Measurements from ENCODE around the gene DGKQ. TPM values are rescaled to one million over a fixed set of nuclear protein-coding genes. Genes with fewer than 3 reads are reported as not detected.
"Not testable (repeated sequence)": the region's sequence is repeated elsewhere in the genome, so short reads cannot be mapped to it uniquely, and the experiment has no call there.

DGKQ gene
- total RNA-seq, 1 donor from 2014 or later = 14.8 TPM

GRCh38 chr4:931960-932712 is 41.2 kb downstream of the DGKQ start, which contains the start of the genes GAK and TMEM175:
Gene GAK, minus strand, starts transcription at chr4:932316. Its CDS starts 129 bp downstream, at chr4:932187.
Gene TMEM175, plus strand, starts transcription at chr4:932460. Its CDS starts 15,280 bp downstream, at chr4:947740.
- TF ChIP-seq CTCF (IDR thresholded peaks at IDR 0.05; ENCODE audit: insufficient read depth, low read length, poor library complexity, severe bottlenecking) = no peak
- DNase-seq (ENCODE audit: low read depth) = peak; percentile 75
- Histone ChIP-seq H3K27me3 (ENCODE audit: control insufficient read depth, insufficient read depth, low read length) (no peaks in the 10 kb centered on the region), H3K4me3 (ENCODE audit: low read depth, low read length) (peak within 1 kb of the TSS; percentile 98), H3K36me3 (ENCODE audit: control insufficient read depth, insufficient read depth, low read length) (no peaks in the 10 kb centered on the region)

GRCh38 chr4:931194-931959 is 42.0 kb downstream of the DGKQ start:
- no peak for DNase-seq (ENCODE audit: low read depth)
- no peak for TF ChIP-seq CTCF (IDR thresholded peaks at IDR 0.05; ENCODE audit: insufficient read depth, low read length, poor library complexity, severe bottlenecking)
- Histone ChIP-seq H3K27me3 (ENCODE audit: control insufficient read depth, insufficient read depth, low read length) (no peaks in the 10 kb centered on the region), H3K4me3 (ENCODE audit: low read depth, low read length) (peak overlapping the region; percentile 98), H3K36me3 (ENCODE audit: control insufficient read depth, insufficient read depth, low read length) (no peaks in the 10 kb centered on the region)

- Histone ChIP-seq H3K36me3 (ENCODE audit: control insufficient read depth, insufficient read depth, low read length) (no peaks in the 10 kb centered on the region), H3K27me3 (ENCODE audit: control insufficient read depth, insufficient read depth, low read length) (no peaks in the 10 kb centered on the region), H3K4me3 (ENCODE audit: low read depth, low read length) (peak overlapping the region; percentile 98)
- TF ChIP-seq CTCF (IDR thresholded peaks at IDR 0.05; ENCODE audit: insufficient read depth, low read length, poor library complexity, severe bottlenecking) = no peak
- no peak for DNase-seq (ENCODE audit: low read depth)
Observed at GRCh38 chr4:930827-931193, 42.6 kb downstream of the DGKQ start.

- no peaks in the 10 kb centered on the region for H3K27me3 ChIP-seq (ENCODE audit: control insufficient read depth, insufficient read depth, low read length)
- TF ChIP-seq CTCF (IDR thresholded peaks at IDR 0.05; ENCODE audit: insufficient read depth, low read length, poor library complexity, severe bottlenecking) = no peak
- H3K4me3 ChIP-seq (ENCODE audit: low read depth, low read length) = no peak overlapping the region
- no peaks in the 10 kb centered on the region for H3K36me3 ChIP-seq (ENCODE audit: control insufficient read depth, insufficient read depth, low read length)
- DNase-seq (ENCODE audit: low read depth) = no peak
Observed at GRCh38 chr4:930028-930551, 43.3 kb downstream of the DGKQ start.

GRCh38 chr4:929096-929765 is 44.1 kb downstream of the DGKQ start:
- no peaks in the 10 kb centered on the region for H3K27me3 ChIP-seq (ENCODE audit: control insufficient read depth, insufficient read depth, low read length)
- no peak overlapping the region for H3K4me3 ChIP-seq (ENCODE audit: low read depth, low read length)
- DNase-seq (ENCODE audit: low read depth) = no peak
- no peak for TF ChIP-seq CTCF (IDR thresholded peaks at IDR 0.05; ENCODE audit: insufficient read depth, low read length, poor library complexity, severe bottlenecking)
- H3K36me3 ChIP-seq (ENCODE audit: control insufficient read depth, insufficient read depth, low read length) = no peaks in the 10 kb centered on the region

GRCh38 chr4:927566-927965 is 45.8 kb downstream of the DGKQ start:
- H3K4me3 ChIP-seq (ENCODE audit: low read depth, low read length); DNase-seq (ENCODE audit: low read depth); H3K36me3 ChIP-seq (ENCODE audit: control insufficient read depth, insufficient read depth, low read length); H3K27me3 ChIP-seq (ENCODE audit: control insufficient read depth, insufficient read depth, low read length): not testable (repeated sequence)

Data from kidney epithelial cell (primary cell).